GM21381 (cell line): ENCODE data around the gene KIAA1217.
"Not testable (repeated sequence)": the region's sequence is repeated elsewhere in the genome, so short reads cannot be mapped to it uniquely, and the experiment has no call there.

Source experiments
- ATAC-seq: cut with Tn5 transposase; IDR thresholded peaks from one replicate; pipeline ENCODE4 v1.9.1; 2021; ENCODE audit warnings: mild to moderate bottlenecking, moderate library complexity; ENCODE audit not compliant: unreplicated experiment

The KIAA1217 gene

GRCh38 chr10:24337723-24338122 lies 128.8 kb downstream of the KIAA1217 start:
- not testable (repeated sequence) for ATAC-seq

DNA sequence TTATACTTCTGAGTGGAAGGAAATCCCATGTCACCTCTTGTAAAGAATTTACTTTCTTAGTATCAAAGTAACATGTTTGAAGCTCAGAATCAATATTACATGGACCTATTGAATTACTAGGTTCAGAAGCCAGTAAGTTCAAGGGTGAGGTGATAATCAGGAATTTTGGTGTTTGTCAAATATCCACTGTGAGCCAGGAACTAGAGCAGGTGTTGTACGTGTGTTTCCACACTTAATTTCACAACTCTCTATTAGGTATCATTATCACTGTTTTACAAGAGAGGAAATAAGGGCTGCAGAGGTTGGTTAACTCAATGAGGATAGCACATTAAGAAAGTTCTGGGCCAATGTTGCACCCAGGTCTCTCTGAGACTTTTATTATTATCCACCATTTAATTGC lies 130.4 kb downstream of the KIAA1217 start:
- ATAC-seq: no peak

DNA sequence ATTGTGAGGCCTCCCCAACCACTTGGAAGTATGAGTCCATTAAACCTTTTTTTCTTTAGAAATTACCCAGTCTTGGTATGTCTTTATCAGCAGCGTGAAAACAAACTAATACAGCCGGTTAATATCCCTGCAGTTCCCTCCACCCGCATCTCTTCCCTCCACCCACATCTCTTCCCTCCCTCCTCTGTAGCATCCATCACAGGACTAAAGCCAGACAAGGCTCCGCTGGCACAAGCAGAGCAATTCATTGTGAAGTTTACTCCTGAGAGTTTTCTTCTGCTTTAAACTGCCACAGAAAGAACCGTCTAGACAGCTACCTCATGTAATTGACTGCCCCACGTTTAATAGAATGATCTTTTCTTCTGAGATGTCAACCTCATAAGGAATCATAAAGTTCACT lies 131.5 kb downstream of the KIAA1217 start:
- no peak for ATAC-seq

GRCh38 chr10:24340883-24341282 lies 131.9 kb downstream of the KIAA1217 start:
- ATAC-seq: no peak

DNA sequence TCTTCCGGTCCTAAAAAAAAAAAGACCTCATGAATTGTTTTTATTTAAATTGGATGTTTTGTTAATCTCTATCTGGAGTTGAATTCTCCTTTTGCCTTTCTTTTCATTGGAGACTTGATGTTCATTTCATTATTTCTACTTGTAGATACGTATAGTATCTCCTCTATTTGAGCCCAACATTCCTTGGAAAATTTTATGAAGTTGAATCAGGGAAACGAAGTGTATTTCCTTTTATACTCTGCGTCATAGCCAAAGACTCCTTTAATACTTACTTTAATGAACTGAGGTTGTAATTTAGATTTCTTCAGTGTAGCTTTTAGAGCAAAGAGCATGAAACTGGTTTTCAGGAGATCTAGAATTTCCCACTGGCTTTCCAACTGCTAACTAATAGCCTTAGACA lies 132.4 kb downstream of the KIAA1217 start:
- no peak for ATAC-seq

GRCh38 chr10:24341897-24342296 lies 133.0 kb downstream of the KIAA1217 start:
- ATAC-seq: no peak

GRCh38 chr10:24343686-24344085 lies 134.7 kb downstream of the KIAA1217 start:
- no peak for ATAC-seq

DNA sequence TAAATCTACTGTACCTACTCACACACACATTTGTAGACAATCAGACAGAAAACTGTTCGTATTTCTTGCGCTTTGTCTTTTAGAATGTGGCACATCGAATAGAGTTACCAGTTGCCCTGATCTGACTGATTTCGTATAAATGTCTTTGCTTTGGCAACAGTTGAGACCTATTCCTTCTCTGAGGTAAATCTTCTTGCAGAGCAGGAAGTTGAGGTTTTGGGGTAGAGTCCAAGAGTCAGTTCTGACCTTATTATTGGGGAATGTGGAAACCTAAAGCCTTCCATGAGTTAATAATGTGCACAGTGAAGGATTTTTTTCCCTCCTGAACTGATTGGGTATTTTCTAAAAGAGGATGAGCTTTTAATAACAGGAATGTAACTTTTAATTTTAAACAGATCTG lies 135.3 kb downstream of the KIAA1217 start:
- ATAC-seq: no peak

- ATAC-seq: no peak
Observed at GRCh38 chr10:24344695-24345463, 135.9 kb downstream of the KIAA1217 start.

- ATAC-seq: no peak
Observed at GRCh38 chr10:24346877-24347519, 138.1 kb downstream of the KIAA1217 start.

DNA sequence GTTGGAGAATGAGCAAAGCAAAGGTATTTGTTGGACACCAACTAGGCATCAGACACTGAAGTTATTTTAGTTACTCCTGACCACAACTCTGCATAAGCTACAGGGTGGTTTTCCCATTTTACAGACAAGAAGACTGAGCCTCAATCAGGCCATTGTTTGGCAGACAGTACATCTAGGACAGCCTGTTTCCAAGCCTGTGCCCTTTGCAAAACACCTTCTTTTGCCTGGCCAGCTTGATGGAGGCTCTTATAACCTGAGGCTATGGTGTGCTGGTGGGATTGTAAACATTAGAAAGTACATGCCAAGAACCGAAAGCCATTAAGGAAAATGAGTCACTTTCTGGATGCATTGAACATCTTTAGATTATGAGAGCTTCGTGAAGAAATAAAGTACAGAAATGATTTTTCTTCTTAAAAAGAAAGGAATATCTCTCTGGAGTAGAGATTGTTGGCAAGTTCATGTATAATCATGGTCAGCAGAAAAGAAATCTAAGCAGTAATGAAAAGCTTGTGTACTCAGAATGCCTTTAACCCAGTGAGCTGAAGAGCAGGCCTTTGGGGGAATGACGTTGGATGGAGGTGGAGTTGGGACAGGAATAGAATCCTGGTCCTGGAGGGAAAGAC lies 140.6 kb downstream of the KIAA1217 start:
- no peak for ATAC-seq

- no peak for ATAC-seq
Observed at GRCh38 chr10:24350070-24350921, 141.4 kb downstream of the KIAA1217 start.

DNA sequence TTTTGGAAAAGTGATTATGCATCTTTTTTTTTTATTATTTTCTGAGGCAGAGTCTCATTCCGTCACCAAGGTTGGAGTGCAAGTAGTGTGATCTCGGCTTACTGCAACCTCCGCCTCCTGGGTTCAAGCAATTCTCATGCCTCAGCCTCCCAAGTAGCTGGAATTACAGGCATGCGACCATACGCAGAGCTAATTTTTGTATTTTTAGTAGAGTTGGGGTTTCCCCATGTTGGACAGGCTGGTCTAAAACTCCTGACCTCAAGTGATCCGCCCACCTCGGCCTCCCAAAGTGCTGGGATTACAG lies 141.9 kb downstream of the KIAA1217 start:
- not testable (repeated sequence) for ATAC-seq

GRCh38 chr10:24351961-24352360 lies 143.0 kb downstream of the KIAA1217 start:
- no peak for ATAC-seq

GRCh38 chr10:24352399-24352798 lies 143.5 kb downstream of the KIAA1217 start:
- ATAC-seq: no peak

GRCh38 chr10:24353319-24353718 lies 144.4 kb downstream of the KIAA1217 start:
- ATAC-seq: no peak

GRCh38 chr10:24355056-24355688 lies 146.2 kb downstream of the KIAA1217 start:
- no peak for ATAC-seq

DNA sequence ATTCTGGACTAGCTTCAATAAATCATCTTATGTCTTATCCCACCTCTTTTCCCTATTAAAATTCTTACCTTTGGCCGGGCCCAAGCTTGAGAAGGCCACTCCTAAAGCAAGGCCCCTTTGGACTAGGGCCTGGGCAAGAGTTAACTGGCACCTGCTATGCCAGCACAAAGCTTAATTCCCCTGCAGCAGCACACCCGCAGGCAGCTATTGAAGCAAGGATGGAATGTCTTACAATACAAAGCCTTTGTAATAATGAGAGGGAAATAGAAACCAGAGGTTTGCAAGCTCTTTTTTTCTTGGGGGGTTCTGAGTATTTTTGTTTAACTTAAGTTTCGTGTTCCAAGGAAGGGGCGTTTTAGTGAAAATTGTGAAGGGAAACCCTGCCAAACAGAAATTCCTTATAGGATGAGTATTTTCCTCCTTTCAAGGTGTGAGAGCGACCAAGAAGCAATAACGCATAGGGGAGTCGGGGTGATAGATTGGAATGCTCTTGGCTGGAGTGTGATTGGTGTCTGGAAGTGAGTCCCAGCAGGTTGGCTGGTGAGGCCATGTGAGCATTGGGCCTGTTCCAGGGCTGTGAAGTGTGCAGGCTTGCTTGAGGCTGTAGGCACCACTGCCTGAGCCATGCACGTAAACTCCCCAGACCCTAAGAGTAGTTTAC lies 148.5 kb downstream of the KIAA1217 start:
- ATAC-seq: no peak

DNA sequence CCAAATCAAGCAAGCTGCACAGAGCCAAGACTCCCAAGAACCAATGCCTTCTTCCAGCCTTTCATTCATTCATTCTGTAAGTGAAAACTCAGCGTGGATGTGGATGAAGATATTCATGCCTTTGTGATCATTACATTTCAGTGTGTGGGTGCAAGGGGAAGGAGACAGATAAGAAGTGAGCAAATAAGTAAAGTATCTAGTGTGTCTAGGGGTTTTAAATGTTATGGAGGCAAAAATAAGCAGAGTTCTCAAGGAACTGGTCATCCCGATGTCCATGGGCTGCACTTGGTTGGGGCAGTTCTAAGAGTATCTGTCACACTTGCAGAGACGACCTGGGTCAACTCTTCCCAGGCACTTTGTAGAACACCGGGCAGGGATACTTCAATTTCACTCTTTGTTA lies 149.1 kb downstream of the KIAA1217 start:
- no peak for ATAC-seq
